ENCODE data around the gene TRPM7.

- TF ChIP-seq, protein P1, sequence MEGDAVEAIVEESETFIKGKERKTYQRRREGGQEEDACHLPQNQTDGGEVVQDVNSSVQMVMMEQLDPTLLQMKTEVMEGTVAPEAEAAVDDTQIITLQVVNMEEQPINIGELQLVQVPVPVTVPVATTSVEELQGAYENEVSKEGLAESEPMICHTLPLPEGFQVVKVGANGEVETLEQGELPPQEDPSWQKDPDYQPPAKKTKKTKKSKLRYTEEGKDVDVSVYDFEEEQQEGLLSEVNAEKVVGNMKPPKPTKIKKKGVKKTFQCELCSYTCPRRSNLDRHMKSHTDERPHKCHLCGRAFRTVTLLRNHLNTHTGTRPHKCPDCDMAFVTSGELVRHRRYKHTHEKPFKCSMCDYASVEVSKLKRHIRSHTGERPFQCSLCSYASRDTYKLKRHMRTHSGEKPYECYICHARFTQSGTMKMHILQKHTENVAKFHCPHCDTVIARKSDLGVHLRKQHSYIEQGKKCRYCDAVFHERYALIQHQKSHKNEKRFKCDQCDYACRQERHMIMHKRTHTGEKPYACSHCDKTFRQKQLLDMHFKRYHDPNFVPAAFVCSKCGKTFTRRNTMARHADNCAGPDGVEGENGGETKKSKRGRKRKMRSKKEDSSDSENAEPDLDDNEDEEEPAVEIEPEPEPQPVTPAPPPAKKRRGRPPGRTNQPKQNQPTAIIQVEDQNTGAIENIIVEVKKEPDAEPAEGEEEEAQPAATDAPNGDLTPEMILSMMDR (conservative IDR thresholded peaks at IDR 0.05; ENCODE audit: low read depth, low read length) = no peak
- no peak for TF ChIP-seq EZH2 (IDR thresholded peaks at IDR 0.05; ENCODE audit: borderline replicate concordance, low read depth, low read length, poor library complexity, severe bottlenecking)
Measured at GRCh38 chr15:50519740-50520425, 166.7 kb downstream of the TRPM7 start.
